ENCODE results near the gene FCRLB. TPM values are rescaled to one million over a fixed set of nuclear protein-coding genes. Genes with fewer than 3 reads are reported as not detected.

FCRLB gene
- polyA plus RNA-seq, 1 experiment: 0.48 TPM

DNA sequence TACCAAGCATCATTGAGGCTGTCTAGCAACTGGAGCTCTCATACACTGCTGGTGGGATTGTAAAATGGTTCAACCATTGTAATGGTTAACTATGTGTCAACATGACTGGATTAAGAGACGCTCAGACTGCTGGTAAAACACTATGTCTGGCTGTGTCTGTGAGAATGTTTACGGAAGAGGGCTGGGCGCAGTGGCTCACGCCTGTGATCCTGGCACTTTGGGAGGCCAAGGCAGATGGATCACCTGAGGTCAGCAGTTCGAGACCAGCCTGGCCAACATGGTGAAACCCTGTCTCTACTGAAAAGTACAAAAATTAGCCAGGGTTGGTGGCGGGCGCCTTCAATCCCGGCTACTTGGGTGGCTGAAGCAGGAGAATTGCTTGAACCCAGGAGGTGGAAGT, 19.1 kb upstream of the FCRLB start:
- H3K27me3 ChIP-seq (ENCODE audit: control insufficient read depth, insufficient read depth, low read length): no peaks in the 10 kb centered on the region
- DNase-seq (ENCODE audit: low read depth, low spot score): no peak
- no peak overlapping the region for H3K27ac ChIP-seq (ENCODE audit: low read depth, low read length)
- no peak overlapping the region for H3K4me3 ChIP-seq (ENCODE audit: low read depth, low read length)
- H3K9me3 ChIP-seq (ENCODE audit: control insufficient read depth, insufficient read depth, low read length): no peaks in the 10 kb centered on the region
- TF ChIP-seq, protein P1, sequence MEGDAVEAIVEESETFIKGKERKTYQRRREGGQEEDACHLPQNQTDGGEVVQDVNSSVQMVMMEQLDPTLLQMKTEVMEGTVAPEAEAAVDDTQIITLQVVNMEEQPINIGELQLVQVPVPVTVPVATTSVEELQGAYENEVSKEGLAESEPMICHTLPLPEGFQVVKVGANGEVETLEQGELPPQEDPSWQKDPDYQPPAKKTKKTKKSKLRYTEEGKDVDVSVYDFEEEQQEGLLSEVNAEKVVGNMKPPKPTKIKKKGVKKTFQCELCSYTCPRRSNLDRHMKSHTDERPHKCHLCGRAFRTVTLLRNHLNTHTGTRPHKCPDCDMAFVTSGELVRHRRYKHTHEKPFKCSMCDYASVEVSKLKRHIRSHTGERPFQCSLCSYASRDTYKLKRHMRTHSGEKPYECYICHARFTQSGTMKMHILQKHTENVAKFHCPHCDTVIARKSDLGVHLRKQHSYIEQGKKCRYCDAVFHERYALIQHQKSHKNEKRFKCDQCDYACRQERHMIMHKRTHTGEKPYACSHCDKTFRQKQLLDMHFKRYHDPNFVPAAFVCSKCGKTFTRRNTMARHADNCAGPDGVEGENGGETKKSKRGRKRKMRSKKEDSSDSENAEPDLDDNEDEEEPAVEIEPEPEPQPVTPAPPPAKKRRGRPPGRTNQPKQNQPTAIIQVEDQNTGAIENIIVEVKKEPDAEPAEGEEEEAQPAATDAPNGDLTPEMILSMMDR (IDR thresholded peaks at IDR 0.05; ENCODE audit: low read depth, low read length): no peak
- CTCF ChIA-PET: no interaction called here
- POLR2A ChIA-PET: no interaction called here

DNA sequence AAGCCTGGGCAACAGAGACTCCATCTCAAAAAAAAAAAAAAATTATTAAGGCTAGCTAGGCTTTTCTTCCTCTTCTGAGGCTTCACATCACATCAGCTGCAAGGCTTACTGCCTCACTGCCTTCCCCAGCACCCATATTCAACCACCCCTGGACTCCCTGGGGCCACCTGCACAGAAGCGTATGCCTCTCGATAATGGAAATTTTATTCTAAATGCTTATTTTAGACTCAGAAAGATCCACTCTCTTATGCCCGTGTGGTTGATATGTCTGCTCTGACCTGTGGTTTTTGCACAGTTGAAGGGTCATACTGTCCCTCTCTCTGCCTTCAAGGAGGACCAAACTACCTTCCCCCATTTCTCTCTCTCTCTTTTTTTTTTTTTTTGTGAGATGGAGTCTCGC, 15.8 kb upstream of the FCRLB start:
- Histone ChIP-seq H3K4me3 (ENCODE audit: low read depth, low read length) (no peak overlapping the region), H3K27ac (ENCODE audit: low read depth, low read length) (no peak overlapping the region), H3K9me3 (ENCODE audit: control insufficient read depth, insufficient read depth, low read length) (no peaks in the 10 kb centered on the region), H3K27me3 (ENCODE audit: control insufficient read depth, insufficient read depth, low read length) (no peaks in the 10 kb centered on the region)
- TF ChIP-seq, protein P1 (IDR thresholded peaks at IDR 0.05; ENCODE audit: low read depth, low read length): no peak
- DNase-seq (ENCODE audit: low read depth, low spot score): no peak
- CTCF ChIA-PET: no interaction called here
- POLR2A ChIA-PET: no interaction called here

- Histone ChIP-seq H3K27me3 (ENCODE audit: control insufficient read depth, insufficient read depth, low read length) (no peaks in the 10 kb centered on the region), H3K4me3 (ENCODE audit: low read depth, low read length) (no peak overlapping the region), H3K9me3 (ENCODE audit: control insufficient read depth, insufficient read depth, low read length) (0 out of 2 replicates have a peak, but pooled peaks cover 2% of the 10 kb centered on the region), H3K27ac (ENCODE audit: low read depth, low read length) (peak overlapping the region; percentile 90)
- ChIA-PET CTCF (interaction anchor here (1.1 kb wide), 1 partner anchor 33 kb away, joined by 3 read pairs; no protein-coding TSS in a partner anchor), POLR2A (interaction anchor here (0.6 kb wide), 1 partner anchor 22 kb away, joined by 7 read pairs; no protein-coding TSS in a partner anchor)
- TF ChIP-seq, protein P1 (IDR thresholded peaks at IDR 0.05; ENCODE audit: low read depth, low read length): no peak
- no peak for DNase-seq (ENCODE audit: low read depth, low spot score)
Measured at GRCh38 chr1:161706113-161706481, 15.2 kb upstream of the FCRLB start.

- H3K9me3 ChIP-seq (ENCODE audit: control insufficient read depth, insufficient read depth, low read length): 0 out of 2 replicates have a peak, but pooled peaks cover 4% of the 10 kb centered on the region
- ChIA-PET CTCF (interaction anchor here (1.0 to 1.1 kb wide), 2 partner anchors 20 to 32 kb away, joined by 3 read pairs; no protein-coding TSS in a partner anchor), POLR2A (interaction anchor here (0.6 kb wide), 1 partner anchor 22 kb away, joined by 7 read pairs; no protein-coding TSS in a partner anchor)
- H3K27me3 ChIP-seq (ENCODE audit: control insufficient read depth, insufficient read depth, low read length): no peaks in the 10 kb centered on the region
- H3K4me3 ChIP-seq (ENCODE audit: low read depth, low read length): no peak within 1 kb of the TSS
- TF ChIP-seq, protein P1 (IDR thresholded peaks at IDR 0.05; ENCODE audit: low read depth, low read length): no peak
- peak within 1 kb of the TSS; percentile 90 for H3K27ac ChIP-seq (ENCODE audit: low read depth, low read length)
- peak; percentile 70 for DNase-seq (ENCODE audit: low read depth, low spot score)
Measured at GRCh38 chr1:161706482-161707347, 14.6 kb upstream of the FCRLB start, which contains the start of gene FCRLA. FCRLA (plus strand) TSS chr1:161707229; CDS start chr1:161707265, 36 bp downstream.

- DNase-seq (ENCODE audit: low read depth, low spot score): no peak
- Histone ChIP-seq H3K27ac (ENCODE audit: low read depth, low read length) (no peak overlapping the region), H3K27me3 (ENCODE audit: control insufficient read depth, insufficient read depth, low read length) (no peaks in the 10 kb centered on the region), H3K9me3 (ENCODE audit: control insufficient read depth, insufficient read depth, low read length) (0 out of 2 replicates have a peak, but pooled peaks cover 4% of the 10 kb centered on the region), H3K4me3 (ENCODE audit: low read depth, low read length) (no peak overlapping the region)
- POLR2A ChIA-PET: no interaction called here
- CTCF ChIA-PET: interaction anchor here (1.0 kb wide), 1 partner anchor 19 kb away, joined by 3 read pairs; no protein-coding TSS in a partner anchor
- TF ChIP-seq, protein P1 (IDR thresholded peaks at IDR 0.05; ENCODE audit: low read depth, low read length): no peak
Measured at GRCh38 chr1:161707503-161707902, 13.8 kb upstream of the FCRLB start.
